ENCODE results near the gene NOSIP.
A peak's percentile ranks its signal among the peaks of the same experiment; 100 is the strongest.

- TF ChIP-seq POLR2AphosphoS5 (IDR thresholded peaks at IDR 0.05; ENCODE audit: low read depth, low read length), result peak; percentile 97
- no peak for TF ChIP-seq REST (IDR thresholded peaks at IDR 0.05; ENCODE audit: insufficient read depth in 1 of 2, low read depth in 2 of 2, low read length in 2 of 2)
- TF ChIP-seq TAF1 (IDR thresholded peaks at IDR 0.05; ENCODE audit: borderline replicate concordance, insufficient read depth, low read length), result peak; percentile 94
- TF ChIP-seq FOXP2 (optimal IDR thresholded peaks at IDR 0.05; ENCODE audit: borderline replicate concordance, extremely low read depth, extremely low read length, insufficient read depth), result peak; percentile 11
Measured at GRCh38 chr19:49590071-49590970, 10.0 kb upstream of the NOSIP start.
